ENCODE data around the gene MBNL3.
"Not testable (repeated sequence)": the region's sequence is repeated elsewhere in the genome, so short reads cannot be mapped to it uniquely, and the experiment has no call there.

MBNL3 gene

DNA sequence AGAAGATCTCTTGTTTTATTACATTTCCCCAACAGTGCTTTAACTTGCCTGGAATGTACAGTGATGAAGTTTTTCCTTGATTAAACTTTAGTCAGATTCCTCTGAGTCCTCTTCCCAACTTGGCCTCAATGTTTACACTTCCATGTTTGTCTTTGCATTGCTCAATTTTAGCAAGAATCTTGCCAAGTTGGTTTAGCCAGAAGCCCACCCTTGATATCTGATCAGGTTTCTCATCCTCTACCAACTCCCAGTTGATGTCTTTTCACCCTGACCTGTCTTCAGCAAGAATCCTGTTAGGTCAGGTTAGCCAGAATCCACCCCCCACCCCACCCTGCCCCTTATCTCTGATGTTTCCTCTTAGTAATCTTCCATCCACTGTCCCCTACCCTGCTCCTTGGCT is 120.9 kb downstream of the MBNL3 start:
- no peak for DNase-seq

DNA sequence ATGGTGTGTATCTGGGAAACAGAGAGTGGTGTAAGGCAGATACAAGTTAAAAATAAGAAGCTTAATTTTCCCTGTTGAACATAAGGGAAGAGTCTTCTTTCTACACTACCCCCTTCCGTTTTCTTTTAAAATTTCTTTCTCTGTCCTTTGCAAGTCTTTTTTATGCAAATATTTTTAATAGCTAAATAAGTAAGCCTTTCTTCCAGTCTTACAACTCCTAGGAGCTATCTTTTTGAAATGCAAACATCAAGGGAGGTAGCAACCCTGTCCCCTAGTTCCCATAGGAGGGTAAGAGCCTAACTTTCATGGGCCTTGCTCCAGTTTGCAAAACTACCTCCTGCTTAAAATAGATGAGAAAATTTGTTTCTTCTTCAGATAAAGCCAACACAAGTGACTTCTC is 121.5 kb downstream of the MBNL3 start:
- no peak for DNase-seq

DNA sequence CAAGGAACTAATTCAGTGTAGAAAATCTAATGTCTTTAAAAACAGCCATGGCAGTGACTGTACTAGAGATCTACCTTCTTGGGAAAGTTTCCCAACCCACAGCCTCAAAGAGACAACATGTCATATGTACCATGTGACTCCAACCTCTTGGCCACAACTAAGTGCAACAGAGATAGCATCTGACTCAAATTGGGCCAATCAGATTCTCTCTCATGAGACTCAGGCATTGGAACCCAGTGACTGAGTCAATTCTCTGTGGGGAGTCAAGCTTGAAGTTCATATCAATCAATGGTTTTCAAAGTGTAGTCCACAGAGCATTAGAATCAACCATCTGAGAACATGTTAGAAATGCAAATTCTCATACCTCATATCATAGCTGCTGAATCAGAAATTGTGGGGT is 123.3 kb downstream of the MBNL3 start:
- DNase-seq = no peak

DNA sequence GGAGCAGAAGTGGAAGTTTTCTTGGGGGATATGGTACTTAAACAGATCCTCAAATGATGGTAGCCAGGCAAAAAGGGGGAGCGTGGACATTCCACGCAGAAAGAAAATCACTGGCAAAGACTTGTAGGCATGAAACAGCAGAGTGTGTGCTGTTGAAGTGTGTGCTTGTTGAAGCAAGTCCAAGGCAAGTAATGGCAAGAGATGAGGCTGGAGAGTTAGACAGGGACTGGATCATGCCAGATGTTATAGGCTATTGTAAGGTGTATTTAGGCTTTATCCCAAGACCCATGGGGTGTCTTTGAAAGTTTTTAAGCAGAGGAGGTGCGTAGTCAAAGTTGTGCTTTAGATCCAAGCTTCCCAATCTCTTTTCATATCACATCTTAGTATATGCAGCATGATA is 124.5 kb downstream of the MBNL3 start:
- no peak for DNase-seq

DNA sequence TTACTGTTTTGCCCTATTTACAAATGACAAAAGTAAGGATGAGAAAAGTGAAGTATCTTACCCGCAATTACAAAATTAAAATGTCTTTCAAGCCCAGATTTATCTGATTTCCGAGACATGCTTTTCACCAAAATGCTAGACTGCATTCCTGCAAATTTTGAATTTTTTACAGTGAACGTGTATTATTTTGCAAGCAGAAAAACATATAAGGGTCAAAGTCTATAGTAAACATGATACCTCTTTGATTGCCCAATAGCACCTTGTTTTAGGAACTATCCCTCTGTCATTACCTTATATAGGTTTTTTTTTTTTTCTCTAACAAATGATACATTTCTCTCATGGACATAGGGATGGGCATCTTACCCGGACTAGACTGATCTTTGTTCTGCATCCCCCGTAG is 135.4 kb downstream of the MBNL3 start:
- no peak for DNase-seq

DNA sequence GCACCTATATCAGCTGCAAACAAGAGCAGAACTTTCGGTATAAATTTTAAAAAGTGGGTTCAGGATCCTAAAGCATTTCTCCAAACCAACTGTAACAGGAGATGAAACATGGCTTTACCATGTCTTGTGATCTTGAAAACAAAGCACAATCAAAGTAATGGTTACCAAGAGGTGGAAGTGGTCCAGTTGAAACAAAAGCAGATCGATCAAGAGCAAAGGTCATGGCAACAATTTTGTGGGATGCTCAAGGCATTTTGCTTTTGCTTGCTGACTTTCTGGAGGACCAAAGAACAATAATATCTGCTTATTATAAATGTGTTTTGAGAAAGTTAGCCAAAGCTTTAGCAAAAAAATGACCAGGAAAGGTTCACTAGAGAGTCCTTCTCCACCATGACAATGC is 152.7 kb downstream of the MBNL3 start:
- no peak for DNase-seq

DNA sequence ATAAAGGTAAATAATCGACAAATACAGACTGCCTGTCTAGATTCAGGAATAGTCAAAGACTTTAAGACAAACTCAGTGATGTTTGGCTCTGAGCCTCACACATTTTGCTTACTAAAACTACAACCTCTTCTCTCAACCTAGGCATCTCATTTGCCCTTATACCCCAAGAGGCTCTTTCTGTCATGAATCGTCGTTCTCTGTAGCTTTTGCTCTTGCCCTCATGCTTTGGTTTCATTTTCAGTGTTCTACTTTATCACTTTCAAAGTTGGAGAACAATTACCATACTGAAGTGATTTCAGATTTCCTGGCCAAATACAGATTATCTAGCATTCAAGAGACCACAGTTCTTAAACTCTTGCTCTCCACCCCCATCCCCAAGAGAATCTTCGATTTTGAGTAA is 155.5 kb downstream of the MBNL3 start:
- DNase-seq = no peak

DNA sequence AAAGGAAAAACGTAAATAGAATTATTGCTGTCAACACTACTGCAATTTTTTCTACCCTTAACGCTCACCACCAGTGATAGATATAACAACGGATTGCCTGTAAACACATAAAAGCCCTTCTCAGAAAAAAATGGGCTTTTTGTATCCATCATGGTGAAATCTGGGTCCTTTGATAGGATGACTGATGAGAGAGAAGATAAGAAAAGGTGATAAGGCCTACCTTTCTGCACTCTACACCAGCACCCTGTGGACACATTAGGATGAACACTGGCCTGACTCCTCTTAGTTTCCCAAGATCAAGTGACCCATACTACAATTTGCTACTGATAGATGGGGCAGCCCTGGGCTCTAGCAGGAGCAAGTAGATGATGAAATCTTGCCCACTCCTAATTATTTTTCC is 157.3 kb downstream of the MBNL3 start:
- DNase-seq = no peak

DNA sequence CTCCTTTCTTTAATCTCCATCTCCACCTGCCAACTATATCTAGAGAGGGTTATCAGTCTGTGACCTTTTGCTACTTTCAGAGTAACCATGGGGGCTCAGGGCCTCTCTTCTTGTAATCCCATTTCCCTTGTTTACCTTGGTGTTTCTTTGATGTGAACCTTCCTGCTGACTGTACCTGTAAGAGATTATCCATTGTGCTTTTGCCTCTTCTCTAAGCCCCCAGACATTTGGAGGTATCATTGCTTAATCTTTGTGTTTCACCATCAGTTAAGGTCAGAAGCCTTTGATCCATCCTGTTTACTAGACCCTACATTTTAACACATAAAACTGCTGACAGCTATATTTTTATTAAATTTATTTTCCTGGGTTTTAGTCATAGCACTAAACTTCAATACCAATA is 157.8 kb downstream of the MBNL3 start:
- DNase-seq = no peak

DNA sequence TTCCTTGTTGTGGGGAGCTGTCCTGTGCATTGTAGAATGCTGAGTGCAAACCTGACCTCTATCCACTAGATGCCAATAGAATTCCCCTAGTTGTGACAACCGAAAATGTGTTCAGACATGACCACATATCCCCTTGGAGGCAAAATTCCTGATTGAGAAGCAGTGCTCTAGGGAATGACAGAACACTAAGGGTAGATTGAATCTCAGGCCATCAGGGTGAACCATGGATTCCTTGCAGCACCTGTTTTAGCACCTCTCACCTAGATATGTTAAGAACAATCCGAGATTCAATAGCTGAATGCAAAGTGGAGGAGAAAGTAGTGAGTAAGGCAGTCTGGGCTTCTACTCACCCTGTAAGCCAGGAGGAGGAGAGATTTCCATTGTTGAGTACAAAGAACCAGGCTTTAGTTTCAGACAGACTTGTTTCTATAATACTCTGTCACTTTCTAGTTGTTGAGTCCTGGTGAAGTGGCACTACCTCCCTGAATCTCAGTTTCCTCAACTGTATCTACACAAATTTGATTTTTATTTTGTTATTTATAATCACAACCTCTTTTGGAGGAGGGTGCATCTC is 158.6 kb downstream of the MBNL3 start:
- DNase-seq = no peak

DNA sequence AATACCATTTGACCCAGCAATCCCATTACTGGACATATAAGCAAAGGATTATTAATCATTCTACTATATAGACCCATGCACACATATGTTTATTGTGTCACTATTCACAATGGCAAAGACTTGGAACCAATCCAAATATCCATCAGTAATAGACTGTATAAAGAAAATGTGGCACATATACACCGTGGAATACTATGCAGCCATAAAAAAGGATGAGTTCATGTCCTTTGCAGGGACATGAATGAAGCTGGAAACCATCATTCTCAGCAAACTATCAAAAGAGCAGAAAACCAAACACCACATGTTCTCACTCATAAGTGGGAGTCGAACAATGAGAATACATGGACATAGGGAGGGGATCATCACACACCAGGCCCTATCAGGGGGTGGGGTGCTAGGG is 161.9 kb downstream of the MBNL3 start:
- DNase-seq = not testable (repeated sequence)
